Retinal pigment epithelial cell (primary cell): Measurements from ENCODE around the gene EIF3L.
A peak's percentile ranks its signal among the peaks of the same experiment; 100 is the strongest.

Experiments
- DNase-seq: peaks from one replicate; pipeline ENCODE4 v3.0.0-alpha.2; 2010; ENCODE audit warnings: low read depth
- H3K4me3 ChIP-seq: 2 replicates; pipeline ENCODE4 v1.5.1; 2011; ENCODE audit warnings: mild to moderate bottlenecking, low read length, control low read depth, moderate library complexity
- CTCF ChIP-seq: conservative IDR thresholded peaks from 2 replicates; pipeline ENCODE4 v1.5.1; 2011; ENCODE audit warnings: low read depth, low read length, control low read depth, inconsistent platforms

The EIF3L gene

GRCh38 chr22:37926358-37926757 is 77.1 kb downstream of the EIF3L start:
- DNase-seq = no peak
- TF ChIP-seq CTCF = no peak
- H3K4me3 ChIP-seq = no peak overlapping the region

GRCh38 chr22:37926771-37927636 is 77.8 kb downstream of the EIF3L start:
- no peak for TF ChIP-seq CTCF
- DNase-seq = no peak
- no peak overlapping the region for H3K4me3 ChIP-seq

GRCh38 chr22:37927637-37927936 is 78.4 kb downstream of the EIF3L start:
- TF ChIP-seq CTCF = no peak
- DNase-seq = no peak
- H3K4me3 ChIP-seq = no peak overlapping the region

GRCh38 chr22:37929390-37929789 is 80.2 kb downstream of the EIF3L start:
- DNase-seq = no peak
- no peak for TF ChIP-seq CTCF
- no peak overlapping the region for H3K4me3 ChIP-seq

- TF ChIP-seq CTCF = peak; percentile 61
- no peak for DNase-seq
- no peak overlapping the region for H3K4me3 ChIP-seq
Observed at GRCh38 chr22:37930270-37930951, 81.2 kb downstream of the EIF3L start.

- DNase-seq = no peak
- no peak overlapping the region for H3K4me3 ChIP-seq
- no peak for TF ChIP-seq CTCF
Observed at GRCh38 chr22:37930952-37931440, 81.8 kb downstream of the EIF3L start.
